Measurements from ENCODE around the gene ZNF467.

DNA sequence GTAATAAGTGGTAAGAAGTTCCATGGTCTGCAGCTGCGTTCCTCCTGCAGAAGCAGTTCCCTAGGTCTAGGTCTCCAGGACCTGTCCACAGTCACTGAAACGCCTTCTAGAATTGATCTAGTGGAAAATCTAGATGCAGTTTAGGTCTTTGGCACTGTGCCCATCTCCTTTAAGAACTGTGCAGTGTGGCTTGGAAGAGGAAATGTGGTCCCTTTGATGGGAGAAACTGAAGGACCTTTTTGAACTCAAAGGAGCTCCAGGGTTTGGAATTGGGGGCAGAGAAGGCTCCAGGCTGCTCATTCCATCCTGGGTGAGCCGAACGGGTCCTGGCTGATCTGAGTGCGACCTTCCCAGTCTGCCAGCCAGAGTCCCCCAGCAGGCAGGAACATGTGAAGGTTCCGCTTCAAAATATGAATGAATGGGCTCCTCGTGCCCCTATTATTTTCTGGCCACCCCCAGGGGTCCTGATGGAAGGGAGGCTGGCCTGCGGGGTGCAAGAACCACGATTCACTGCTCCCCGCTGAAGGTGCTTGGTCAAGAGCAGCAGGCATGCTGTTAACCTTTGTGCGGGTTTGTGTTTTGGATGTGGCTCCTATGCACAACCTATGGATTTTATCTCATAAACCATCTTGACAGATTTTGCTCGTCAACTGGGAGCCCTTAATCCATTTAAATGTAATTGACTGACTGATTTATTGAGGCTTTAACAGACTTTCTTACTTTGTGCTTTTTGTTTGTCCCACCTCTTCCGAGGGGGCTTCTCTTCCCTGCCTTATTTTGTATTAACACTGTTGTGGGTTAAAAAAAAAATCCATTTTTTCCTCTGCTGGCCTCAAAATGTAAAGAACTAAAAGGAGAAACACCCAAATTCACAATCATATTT, 36.7 kb downstream of the ZNF467 start:
- TF ChIP-seq CTCF (IDR thresholded peaks at IDR 0.05): no peak
- no peak for TF ChIP-seq EZH2 (IDR thresholded peaks at IDR 0.05)
